ENCODE results near the gene CCDC186. TPM values are rescaled to one million over a fixed set of nuclear protein-coding genes. Genes with fewer than 3 reads are reported as not detected.

The CCDC186 gene
- total RNA-seq, 1 experiment from 2014 or later: 32.7 TPM

- TF ChIP-seq, protein P1, sequence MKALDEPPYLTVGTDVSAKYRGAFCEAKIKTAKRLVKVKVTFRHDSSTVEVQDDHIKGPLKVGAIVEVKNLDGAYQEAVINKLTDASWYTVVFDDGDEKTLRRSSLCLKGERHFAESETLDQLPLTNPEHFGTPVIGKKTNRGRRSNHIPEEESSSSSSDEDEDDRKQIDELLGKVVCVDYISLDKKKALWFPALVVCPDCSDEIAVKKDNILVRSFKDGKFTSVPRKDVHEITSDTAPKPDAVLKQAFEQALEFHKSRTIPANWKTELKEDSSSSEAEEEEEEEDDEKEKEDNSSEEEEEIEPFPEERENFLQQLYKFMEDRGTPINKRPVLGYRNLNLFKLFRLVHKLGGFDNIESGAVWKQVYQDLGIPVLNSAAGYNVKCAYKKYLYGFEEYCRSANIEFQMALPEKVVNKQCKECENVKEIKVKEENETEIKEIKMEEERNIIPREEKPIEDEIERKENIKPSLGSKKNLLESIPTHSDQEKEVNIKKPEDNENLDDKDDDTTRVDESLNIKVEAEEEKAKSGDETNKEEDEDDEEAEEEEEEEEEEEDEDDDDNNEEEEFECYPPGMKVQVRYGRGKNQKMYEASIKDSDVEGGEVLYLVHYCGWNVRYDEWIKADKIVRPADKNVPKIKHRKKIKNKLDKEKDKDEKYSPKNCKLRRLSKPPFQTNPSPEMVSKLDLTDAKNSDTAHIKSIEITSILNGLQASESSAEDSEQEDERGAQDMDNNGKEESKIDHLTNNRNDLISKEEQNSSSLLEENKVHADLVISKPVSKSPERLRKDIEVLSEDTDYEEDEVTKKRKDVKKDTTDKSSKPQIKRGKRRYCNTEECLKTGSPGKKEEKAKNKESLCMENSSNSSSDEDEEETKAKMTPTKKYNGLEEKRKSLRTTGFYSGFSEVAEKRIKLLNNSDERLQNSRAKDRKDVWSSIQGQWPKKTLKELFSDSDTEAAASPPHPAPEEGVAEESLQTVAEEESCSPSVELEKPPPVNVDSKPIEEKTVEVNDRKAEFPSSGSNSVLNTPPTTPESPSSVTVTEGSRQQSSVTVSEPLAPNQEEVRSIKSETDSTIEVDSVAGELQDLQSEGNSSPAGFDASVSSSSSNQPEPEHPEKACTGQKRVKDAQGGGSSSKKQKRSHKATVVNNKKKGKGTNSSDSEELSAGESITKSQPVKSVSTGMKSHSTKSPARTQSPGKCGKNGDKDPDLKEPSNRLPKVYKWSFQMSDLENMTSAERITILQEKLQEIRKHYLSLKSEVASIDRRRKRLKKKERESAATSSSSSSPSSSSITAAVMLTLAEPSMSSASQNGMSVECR (CRISPR knock-in tag; IDR thresholded peaks at IDR 0.05; ENCODE audit: borderline replicate concordance): no peak
- TF ChIP-seq, protein P2, sequence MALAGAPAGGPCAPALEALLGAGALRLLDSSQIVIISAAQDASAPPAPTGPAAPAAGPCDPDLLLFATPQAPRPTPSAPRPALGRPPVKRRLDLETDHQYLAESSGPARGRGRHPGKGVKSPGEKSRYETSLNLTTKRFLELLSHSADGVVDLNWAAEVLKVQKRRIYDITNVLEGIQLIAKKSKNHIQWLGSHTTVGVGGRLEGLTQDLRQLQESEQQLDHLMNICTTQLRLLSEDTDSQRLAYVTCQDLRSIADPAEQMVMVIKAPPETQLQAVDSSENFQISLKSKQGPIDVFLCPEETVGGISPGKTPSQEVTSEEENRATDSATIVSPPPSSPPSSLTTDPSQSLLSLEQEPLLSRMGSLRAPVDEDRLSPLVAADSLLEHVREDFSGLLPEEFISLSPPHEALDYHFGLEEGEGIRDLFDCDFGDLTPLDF (CRISPR knock-in tag; IDR thresholded peaks at IDR 0.05): no peak
- TF ChIP-seq ESRRA (CRISPR knock-in tag; IDR thresholded peaks at IDR 0.05; ENCODE audit: borderline replicate concordance) (no peak), ZNF396 (CRISPR knock-in tag; IDR thresholded peaks at IDR 0.05; ENCODE audit: borderline replicate concordance) (no peak), ZNF219 (CRISPR knock-in tag; IDR thresholded peaks at IDR 0.05; ENCODE audit: borderline replicate concordance) (no peak), ATF1 (CRISPR knock-in tag; IDR thresholded peaks at IDR 0.05) (no peak), PRRX2 (CRISPR knock-in tag; IDR thresholded peaks at IDR 0.05) (no peak)
- TF ChIP-seq, protein P3, sequence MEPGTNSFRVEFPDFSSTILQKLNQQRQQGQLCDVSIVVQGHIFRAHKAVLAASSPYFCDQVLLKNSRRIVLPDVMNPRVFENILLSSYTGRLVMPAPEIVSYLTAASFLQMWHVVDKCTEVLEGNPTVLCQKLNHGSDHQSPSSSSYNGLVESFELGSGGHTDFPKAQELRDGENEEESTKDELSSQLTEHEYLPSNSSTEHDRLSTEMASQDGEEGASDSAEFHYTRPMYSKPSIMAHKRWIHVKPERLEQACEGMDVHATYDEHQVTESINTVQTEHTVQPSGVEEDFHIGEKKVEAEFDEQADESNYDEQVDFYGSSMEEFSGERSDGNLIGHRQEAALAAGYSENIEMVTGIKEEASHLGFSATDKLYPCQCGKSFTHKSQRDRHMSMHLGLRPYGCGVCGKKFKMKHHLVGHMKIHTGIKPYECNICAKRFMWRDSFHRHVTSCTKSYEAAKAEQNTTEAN (CRISPR knock-in tag; IDR thresholded peaks at IDR 0.05): no peak
Observed at GRCh38 chr10:114077347-114077746, 96.7 kb downstream of the CCDC186 start (continued).

DNA sequence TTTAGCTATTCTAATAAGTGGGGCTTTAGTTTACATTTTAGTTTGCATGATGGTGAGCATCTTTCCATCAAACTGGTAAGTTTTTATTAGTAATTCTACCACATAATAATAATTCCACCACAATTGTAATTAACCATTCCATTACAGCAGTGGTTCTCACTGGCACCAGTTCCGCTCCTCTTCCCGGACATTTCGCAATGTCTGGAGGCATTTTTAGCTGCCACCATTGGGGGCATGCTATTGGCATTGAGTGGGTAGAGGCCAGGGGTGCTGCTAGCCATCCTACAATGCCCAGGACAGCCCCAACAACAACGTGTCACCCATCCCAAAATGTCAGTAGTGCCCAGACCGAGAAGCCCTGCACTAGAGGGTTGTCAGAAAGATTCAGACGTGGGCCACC is 98.9 kb downstream of the CCDC186 start:
- ChIA-PET CTCF (no interaction called here), POLR2A (no interaction called here)
- Mint-ChIP-seq H3K9me3 (peaks cover 5% of the 10 kb centered on the region; the same call in 1 of the 2 replicates), H3K4me1 (peaks cover 16% of the 10 kb centered on the region), H3K27ac (no peak overlapping the region), H3K27me3 (ENCODE audit: low read depth) (no peaks in the 10 kb centered on the region), H3K4me3 (no peak overlapping the region), H3K36me3 (no peaks in the 10 kb centered on the region)
- ATAC-seq (no peak), DNase-seq (ENCODE audit: low spot score) (no peak)
- TF ChIP-seq, protein P4, sequence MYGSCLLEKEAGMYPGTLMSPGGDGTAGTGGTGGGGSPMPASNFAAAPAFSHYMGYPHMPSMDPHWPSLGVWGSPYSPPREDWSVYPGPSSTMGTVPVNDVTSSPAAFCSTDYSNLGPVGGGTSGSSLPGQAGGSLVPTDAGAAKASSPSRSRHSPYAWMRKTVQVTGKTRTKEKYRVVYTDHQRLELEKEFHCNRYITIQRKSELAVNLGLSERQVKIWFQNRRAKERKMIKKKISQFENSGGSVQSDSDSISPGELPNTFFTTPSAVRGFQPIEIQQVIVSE (CRISPR knock-in tag; IDR thresholded peaks at IDR 0.05; ENCODE audit: borderline replicate concordance): no peak
- TF ChIP-seq SP1 (CRISPR knock-in tag; conservative IDR thresholded peaks at IDR 0.05): no peak
- TF ChIP-seq, protein P5, sequence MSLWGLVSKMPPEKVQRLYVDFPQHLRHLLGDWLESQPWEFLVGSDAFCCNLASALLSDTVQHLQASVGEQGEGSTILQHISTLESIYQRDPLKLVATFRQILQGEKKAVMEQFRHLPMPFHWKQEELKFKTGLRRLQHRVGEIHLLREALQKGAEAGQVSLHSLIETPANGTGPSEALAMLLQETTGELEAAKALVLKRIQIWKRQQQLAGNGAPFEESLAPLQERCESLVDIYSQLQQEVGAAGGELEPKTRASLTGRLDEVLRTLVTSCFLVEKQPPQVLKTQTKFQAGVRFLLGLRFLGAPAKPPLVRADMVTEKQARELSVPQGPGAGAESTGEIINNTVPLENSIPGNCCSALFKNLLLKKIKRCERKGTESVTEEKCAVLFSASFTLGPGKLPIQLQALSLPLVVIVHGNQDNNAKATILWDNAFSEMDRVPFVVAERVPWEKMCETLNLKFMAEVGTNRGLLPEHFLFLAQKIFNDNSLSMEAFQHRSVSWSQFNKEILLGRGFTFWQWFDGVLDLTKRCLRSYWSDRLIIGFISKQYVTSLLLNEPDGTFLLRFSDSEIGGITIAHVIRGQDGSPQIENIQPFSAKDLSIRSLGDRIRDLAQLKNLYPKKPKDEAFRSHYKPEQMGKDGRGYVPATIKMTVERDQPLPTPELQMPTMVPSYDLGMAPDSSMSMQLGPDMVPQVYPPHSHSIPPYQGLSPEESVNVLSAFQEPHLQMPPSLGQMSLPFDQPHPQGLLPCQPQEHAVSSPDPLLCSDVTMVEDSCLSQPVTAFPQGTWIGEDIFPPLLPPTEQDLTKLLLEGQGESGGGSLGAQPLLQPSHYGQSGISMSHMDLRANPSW (CRISPR knock-in tag; conservative IDR thresholded peaks at IDR 0.05; ENCODE audit: low read depth): no peak
- TF ChIP-seq, protein P6, sequence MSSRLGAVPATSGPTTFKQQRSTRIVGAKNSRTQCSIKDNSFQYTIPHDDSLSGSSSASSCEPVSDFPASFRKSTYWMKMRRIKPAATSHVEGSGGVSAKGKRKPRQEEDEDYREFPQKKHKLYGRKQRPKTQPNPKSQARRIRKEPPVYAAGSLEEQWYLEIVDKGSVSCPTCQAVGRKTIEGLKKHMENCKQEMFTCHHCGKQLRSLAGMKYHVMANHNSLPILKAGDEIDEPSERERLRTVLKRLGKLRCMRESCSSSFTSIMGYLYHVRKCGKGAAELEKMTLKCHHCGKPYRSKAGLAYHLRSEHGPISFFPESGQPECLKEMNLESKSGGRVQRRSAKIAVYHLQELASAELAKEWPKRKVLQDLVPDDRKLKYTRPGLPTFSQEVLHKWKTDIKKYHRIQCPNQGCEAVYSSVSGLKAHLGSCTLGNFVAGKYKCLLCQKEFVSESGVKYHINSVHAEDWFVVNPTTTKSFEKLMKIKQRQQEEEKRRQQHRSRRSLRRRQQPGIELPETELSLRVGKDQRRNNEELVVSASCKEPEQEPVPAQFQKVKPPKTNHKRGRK (CRISPR knock-in tag; IDR thresholded peaks at IDR 0.05; ENCODE audit: borderline replicate concordance): no peak
- no peak for TF ChIP-seq NR1H2 (CRISPR knock-in tag; IDR thresholded peaks at IDR 0.05)
- no peak for TF ChIP-seq ZNF317 (CRISPR knock-in tag; IDR thresholded peaks at IDR 0.05; ENCODE audit: borderline replicate concordance, low read depth)
- TF ChIP-seq, protein P7, sequence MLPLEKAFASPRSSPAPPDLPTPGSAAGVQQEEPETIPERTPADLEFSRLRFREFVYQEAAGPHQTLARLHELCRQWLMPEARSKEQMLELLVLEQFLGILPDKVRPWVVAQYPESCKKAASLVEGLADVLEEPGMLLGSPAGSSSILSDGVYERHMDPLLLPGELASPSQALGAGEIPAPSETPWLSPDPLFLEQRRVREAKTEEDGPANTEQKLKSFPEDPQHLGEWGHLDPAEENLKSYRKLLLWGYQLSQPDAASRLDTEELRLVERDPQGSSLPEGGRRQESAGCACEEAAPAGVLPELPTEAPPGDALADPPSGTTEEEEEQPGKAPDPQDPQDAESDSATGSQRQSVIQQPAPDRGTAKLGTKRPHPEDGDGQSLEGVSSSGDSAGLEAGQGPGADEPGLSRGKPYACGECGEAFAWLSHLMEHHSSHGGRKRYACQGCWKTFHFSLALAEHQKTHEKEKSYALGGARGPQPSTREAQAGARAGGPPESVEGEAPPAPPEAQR (CRISPR knock-in tag; IDR thresholded peaks at IDR 0.05): no peak
- no peak for TF ChIP-seq MLX (CRISPR knock-in tag; IDR thresholded peaks at IDR 0.05)
- TF ChIP-seq ZNF138 (CRISPR knock-in tag; conservative IDR thresholded peaks at IDR 0.05): no peak
